ENCODE data around the gene PACSIN2.

PACSIN2 gene, protein sequence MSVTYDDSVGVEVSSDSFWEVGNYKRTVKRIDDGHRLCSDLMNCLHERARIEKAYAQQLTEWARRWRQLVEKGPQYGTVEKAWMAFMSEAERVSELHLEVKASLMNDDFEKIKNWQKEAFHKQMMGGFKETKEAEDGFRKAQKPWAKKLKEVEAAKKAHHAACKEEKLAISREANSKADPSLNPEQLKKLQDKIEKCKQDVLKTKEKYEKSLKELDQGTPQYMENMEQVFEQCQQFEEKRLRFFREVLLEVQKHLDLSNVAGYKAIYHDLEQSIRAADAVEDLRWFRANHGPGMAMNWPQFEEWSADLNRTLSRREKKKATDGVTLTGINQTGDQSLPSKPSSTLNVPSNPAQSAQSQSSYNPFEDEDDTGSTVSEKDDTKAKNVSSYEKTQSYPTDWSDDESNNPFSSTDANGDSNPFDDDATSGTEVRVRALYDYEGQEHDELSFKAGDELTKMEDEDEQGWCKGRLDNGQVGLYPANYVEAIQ

DNA sequence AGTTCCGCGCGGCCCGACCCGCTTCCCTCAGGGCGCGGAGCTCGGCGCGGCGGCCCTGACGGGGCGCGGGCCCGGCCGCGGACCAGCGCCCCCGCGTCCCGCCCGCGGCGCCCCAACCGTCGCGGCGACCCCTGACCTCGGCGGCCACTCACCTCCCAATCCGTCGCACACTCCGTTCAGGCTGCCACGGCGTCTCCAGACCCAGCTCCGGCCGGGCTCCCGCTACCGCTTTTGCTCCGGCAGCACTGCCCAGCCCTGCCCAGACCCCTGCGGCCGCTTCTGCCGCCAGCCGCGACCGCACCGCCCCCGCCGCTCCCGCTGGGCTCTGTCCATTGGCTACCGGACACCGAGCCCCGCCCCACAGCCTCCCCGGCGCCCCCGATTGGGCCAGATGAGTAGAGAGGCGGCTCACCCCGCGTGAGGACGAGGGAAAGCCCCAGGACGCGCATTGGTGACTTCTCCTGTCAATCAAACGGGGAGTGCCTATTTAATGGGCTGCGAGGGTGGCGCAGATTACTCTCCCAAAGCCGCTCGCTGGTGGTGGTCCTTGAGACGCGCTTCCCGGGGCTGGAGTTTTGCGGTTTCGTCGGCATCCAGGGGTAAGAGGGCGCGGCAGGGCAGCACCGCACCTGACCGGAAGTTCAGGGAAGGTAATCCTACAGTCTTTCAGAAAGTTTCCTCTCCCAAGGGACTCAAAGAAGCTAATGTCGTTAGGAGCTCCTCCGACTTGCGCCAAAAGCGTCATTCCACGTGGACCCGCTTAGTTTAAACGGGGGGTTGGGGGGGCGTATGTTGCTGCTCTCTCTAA is at the start of gene PACSIN2:
PACSIN2 (minus strand) TSS at position 281 of the 808 bp plus-strand sequence. CDS start 103,069 bp downstream, outside the sequence.
- no peaks in the 10 kb centered on the region for H3K27me3 Mint-ChIP-seq
- H3K27ac Mint-ChIP-seq = peak within 1 kb of the TSS; percentile 96
- peak within 1 kb of the TSS; percentile 98 to 99 for H3K4me3 Mint-ChIP-seq
- H3K4me1 Mint-ChIP-seq = peaks cover 36% of the 10 kb centered on the region
- H3K9me3 Mint-ChIP-seq = no peaks in the 10 kb centered on the region
- DNase-seq = peak; percentile 98 to 99
- ATAC-seq = peak; percentile 99

GRCh38 chr22:43060183-43060582 is 45.2 kb upstream of the PACSIN2 start:
- ATAC-seq (peak; percentile 37), DNase-seq (peak; percentile 44 to 48)
- Mint-ChIP-seq H3K4me1 (no peaks in the 10 kb centered on the region), H3K27ac (peak overlapping the region in 1 of 2 donors; percentile 33), H3K27me3 (no peaks in the 10 kb centered on the region), H3K9me3 (no peaks in the 10 kb centered on the region), H3K4me3 (no peak overlapping the region)

GRCh38 chr22:43057641-43058040 is 42.7 kb upstream of the PACSIN2 start:
- Mint-ChIP-seq H3K27ac (no peak overlapping the region), H3K27me3 (no peaks in the 10 kb centered on the region), H3K4me1 (no peaks in the 10 kb centered on the region), H3K9me3 (no peaks in the 10 kb centered on the region), H3K4me3 (no peak overlapping the region)
- no peak for DNase-seq
- no peak for ATAC-seq

- no peak overlapping the region for H3K4me3 Mint-ChIP-seq
- H3K4me1 Mint-ChIP-seq = no peaks in the 10 kb centered on the region
- DNase-seq (no peak), ATAC-seq (no peak)
- no peaks in the 10 kb centered on the region for H3K27me3 Mint-ChIP-seq
- H3K27ac Mint-ChIP-seq = no peak overlapping the region
- no peaks in the 10 kb centered on the region for H3K9me3 Mint-ChIP-seq
Observed at GRCh38 chr22:43053176-43053575, 38.2 kb upstream of the PACSIN2 start.

DNA sequence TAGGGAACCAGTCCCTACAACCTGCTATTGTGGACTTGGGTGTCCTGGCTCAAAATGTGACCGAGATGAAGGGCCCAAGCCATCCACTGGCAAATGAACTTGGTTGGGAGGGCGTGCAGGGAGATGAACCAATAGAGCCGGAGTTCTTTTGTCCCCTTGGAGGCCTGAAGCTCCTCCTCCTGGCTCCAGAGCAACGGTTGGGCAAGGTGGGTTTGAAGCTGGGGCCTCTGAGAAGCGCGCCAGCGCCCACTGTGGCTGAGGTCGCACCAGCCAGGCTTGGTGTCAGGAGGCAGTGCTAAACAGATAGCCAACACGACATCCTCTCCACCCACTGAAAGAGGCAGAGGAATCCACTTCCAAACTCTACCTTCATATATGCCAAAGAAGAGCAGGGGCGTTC is 36.0 kb upstream of the PACSIN2 start:
- Mint-ChIP-seq H3K4me3 (no peak overlapping the region), H3K27ac (no peak overlapping the region), H3K27me3 (no peaks in the 10 kb centered on the region), H3K4me1 (no peaks in the 10 kb centered on the region), H3K9me3 (no peaks in the 10 kb centered on the region)
- ATAC-seq (no peak), DNase-seq (no peak)

- DNase-seq = no peak
- H3K27me3 Mint-ChIP-seq = no peaks in the 10 kb centered on the region
- no peaks in the 10 kb centered on the region for H3K4me1 Mint-ChIP-seq
- no peak overlapping the region for H3K4me3 Mint-ChIP-seq
- ATAC-seq = no peak
- no peak overlapping the region for H3K27ac Mint-ChIP-seq
- H3K9me3 Mint-ChIP-seq = no peaks in the 10 kb centered on the region
Observed at GRCh38 chr22:43047605-43048004, 32.7 kb upstream of the PACSIN2 start.

- no peak for ATAC-seq
- Mint-ChIP-seq H3K27ac (no peak overlapping the region), H3K4me1 (no peaks in the 10 kb centered on the region), H3K4me3 (no peak overlapping the region), H3K9me3 (no peaks in the 10 kb centered on the region), H3K27me3 (no peaks in the 10 kb centered on the region)
- DNase-seq = no peak
Observed at GRCh38 chr22:43044290-43044712, 29.4 kb upstream of the PACSIN2 start.

DNA sequence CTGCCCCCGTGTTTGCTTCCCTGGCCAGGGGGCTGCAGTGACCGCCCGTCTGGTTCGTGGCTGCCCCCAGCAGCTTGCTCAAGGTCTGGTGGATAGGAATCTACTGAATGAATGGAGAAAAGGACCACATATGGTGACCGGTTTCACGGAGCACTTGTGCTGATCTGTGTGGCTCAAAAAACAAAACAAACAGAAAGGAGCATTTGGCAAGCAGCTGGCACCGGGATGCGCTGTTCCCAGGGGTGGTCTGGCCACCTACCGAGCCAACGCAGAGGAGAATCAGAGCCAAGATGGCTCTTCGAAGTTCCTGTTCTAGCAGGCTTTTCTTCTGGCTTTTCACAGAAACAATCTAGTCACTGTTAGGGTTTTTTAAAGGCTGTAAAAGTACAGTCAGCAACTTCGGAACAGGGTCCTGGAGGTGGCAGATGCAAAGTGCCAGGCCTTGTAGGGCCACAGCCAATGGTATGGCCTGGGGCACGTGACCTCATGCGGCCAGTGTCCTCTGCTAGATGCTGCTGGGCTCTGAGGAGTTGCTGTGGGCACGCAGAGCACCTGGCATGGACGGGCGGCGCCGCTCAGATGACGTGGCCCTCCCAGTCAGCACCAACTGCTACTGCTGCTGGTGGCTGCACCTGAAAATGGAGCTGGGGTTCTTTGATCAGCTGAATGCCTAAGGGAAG is 27.3 kb upstream of the PACSIN2 start:
- no peak for ATAC-seq
- DNase-seq = no peak
- H3K4me3 Mint-ChIP-seq = no peak overlapping the region
- no peak overlapping the region for H3K27ac Mint-ChIP-seq
- H3K9me3 Mint-ChIP-seq = no peaks in the 10 kb centered on the region
- no peaks in the 10 kb centered on the region for H3K27me3 Mint-ChIP-seq
- no peaks in the 10 kb centered on the region for H3K4me1 Mint-ChIP-seq

- no peaks in the 10 kb centered on the region for H3K9me3 Mint-ChIP-seq
- H3K4me1 Mint-ChIP-seq = no peaks in the 10 kb centered on the region
- ATAC-seq = no peak
- no peaks in the 10 kb centered on the region for H3K27me3 Mint-ChIP-seq
- H3K4me3 Mint-ChIP-seq = no peak overlapping the region
- DNase-seq = no peak
- no peak overlapping the region for H3K27ac Mint-ChIP-seq
Observed at GRCh38 chr22:43039800-43040199, 24.9 kb upstream of the PACSIN2 start.

- Mint-ChIP-seq H3K9me3 (no peaks in the 10 kb centered on the region), H3K27ac (no peak overlapping the region), H3K4me3 (no peak overlapping the region), H3K4me1 (peaks cover 7% of the 10 kb centered on the region), H3K27me3 (no peaks in the 10 kb centered on the region)
- no peak for ATAC-seq
- no peak for DNase-seq
Observed at GRCh38 chr22:43038325-43038724, 23.4 kb upstream of the PACSIN2 start.

DNA sequence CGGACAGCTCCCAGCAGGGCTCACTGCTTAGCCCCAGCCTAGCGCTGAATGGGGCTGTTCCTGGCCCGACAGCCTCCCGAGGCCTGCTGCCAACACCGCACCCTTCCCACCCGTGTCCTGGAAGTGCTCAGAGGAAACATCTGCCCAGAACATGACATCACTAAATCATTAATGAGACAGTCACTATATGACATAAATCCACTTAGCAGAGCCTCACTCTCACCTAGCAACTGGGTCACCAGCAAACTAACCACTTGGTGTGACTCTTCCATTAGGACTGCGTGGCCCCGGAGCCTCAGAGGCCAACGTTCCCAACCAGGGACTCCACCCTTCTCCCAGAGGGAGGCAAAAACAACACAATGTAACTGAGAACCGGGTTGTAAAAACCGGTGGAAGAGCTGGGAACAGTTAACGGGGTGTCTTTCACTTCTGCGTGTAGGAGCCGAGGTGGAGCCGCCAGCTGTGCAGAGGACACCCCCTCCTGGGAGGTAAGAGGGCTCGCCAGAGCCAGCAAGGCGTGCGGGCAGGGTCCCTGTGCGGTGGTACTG is 21.4 kb upstream of the PACSIN2 start:
- Mint-ChIP-seq H3K9me3 (no peaks in the 10 kb centered on the region), H3K27ac (no peak overlapping the region), H3K4me1 (peaks cover 7% of the 10 kb centered on the region), H3K27me3 (no peaks in the 10 kb centered on the region), H3K4me3 (no peak overlapping the region)
- ATAC-seq = no peak
- no peak for DNase-seq

DNA sequence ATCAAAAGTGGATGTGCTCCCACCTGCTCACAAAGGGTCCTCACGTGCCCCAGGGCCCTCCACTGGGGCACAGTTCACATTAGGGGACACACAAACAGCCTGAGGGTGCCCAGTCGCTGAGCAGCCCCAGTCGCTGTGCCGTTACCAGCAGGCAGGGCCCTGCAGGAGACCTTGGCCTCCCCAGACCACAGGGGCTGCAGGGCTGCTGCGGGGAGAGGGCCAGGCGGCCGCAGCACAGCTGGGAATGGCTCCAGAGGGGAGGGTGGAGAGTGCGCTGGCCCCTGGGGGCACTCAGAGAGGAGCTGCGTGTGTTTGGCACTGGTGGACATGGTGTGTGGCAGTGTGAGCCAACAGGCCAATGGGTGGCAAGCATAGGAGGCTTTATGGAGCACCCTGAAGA is 20.3 kb upstream of the PACSIN2 start:
- Mint-ChIP-seq H3K4me1 (peaks cover 7% of the 10 kb centered on the region), H3K27ac (peak overlapping the region in 1 of 2 donors; percentile 30), H3K4me3 (no peak overlapping the region), H3K9me3 (no peaks in the 10 kb centered on the region), H3K27me3 (no peaks in the 10 kb centered on the region)
- ATAC-seq = no peak
- no peak for DNase-seq

- H3K9me3 Mint-ChIP-seq = no peaks in the 10 kb centered on the region
- no peak for ATAC-seq
- H3K27ac Mint-ChIP-seq = no peak overlapping the region
- peaks cover 7% of the 10 kb centered on the region for H3K4me1 Mint-ChIP-seq
- no peaks in the 10 kb centered on the region for H3K27me3 Mint-ChIP-seq
- no peak overlapping the region for H3K4me3 Mint-ChIP-seq
- DNase-seq = no peak
Observed at GRCh38 chr22:43031617-43032016, 16.7 kb upstream of the PACSIN2 start.

DNA sequence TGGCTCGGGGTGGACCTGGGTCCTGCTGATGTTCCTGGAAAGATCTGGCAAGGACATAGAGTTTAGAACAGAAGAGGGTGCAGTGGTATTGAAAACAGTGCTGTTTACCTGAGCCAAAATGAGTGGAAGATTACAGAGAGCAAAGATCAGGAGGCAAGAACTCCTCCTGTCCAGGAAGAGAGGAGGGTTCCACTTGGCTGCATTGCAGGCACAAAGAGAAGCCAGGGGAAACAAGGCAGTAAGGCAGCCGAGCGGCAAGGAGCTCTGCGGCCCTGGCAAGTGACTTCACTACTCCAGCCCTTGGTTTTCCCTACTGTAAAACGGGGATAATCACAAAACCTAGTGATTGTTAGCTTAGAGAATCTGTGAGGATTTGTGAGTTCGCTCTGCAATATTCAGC is 3.7 kb upstream of the PACSIN2 start:
- no peak overlapping the region for H3K27ac Mint-ChIP-seq

More for the DNA sequence above, 3.7 kb upstream of the PACSIN2 start:
- H3K27me3 Mint-ChIP-seq = no peaks in the 10 kb centered on the region
- H3K4me1 Mint-ChIP-seq = peaks cover 18% of the 10 kb centered on the region
- ATAC-seq (no peak), DNase-seq (no peak)
- no peak overlapping the region for H3K4me3 Mint-ChIP-seq
- no peaks in the 10 kb centered on the region for H3K9me3 Mint-ChIP-seq
